NT2/D1 (cell line): ENCODE results near the gene LPA.

ENCODE experiments used
- SUZ12 ChIP-seq: IDR thresholded peaks from 2 replicates; pipeline ENCODE4 v1.6.1; 2011; ENCODE audit not compliant: insufficient read length, insufficient read depth; ENCODE audit errors: extremely low read depth
- YY1 ChIP-seq: IDR thresholded peaks from 2 replicates; pipeline ENCODE4 v1.6.1; 2011; ENCODE audit not compliant: insufficient read length, insufficient read depth

GRCh38 chr6:160685762-160686450, 21.8 kb upstream of the LPA start:
- TF ChIP-seq SUZ12 (no peak), YY1 (no peak)
